Jurkat, Clone E6-1 (cell line): ENCODE data around the gene ARSH. TPM values are rescaled to one million over a fixed set of nuclear protein-coding genes. Genes with fewer than 3 reads are reported as not detected.
"Not testable (repeated sequence)": the region's sequence is repeated elsewhere in the genome, so short reads cannot be mapped to it uniquely, and the experiment has no call there.

Source experiments
- DNase-seq: peaks from one replicate; pipeline ENCODE4 v3.0.0-alpha.2; 2011; ENCODE audit warnings: low read depth, low spot score
- H3K4me3 ChIP-seq: 2 replicates; pipeline ENCODE4 v1.5.1; 2011; ENCODE audit warnings: mild to moderate bottlenecking, low read length, control low read depth, moderate library complexity
- polyA plus RNA-seq: library from polyadenylated mRNA; unstranded; fragments of >200 nt; gene quantifications from one replicate; pipeline ENCODE4 v1.2.1, GENCODE V29; 2012; ENCODE audit warnings: missing spikeins; ENCODE audit not compliant: insufficient read length, insufficient read depth

The ARSH gene
- not detected for polyA plus RNA-seq

- no peak for DNase-seq
- no peak within 1 kb of the TSS for H3K4me3 ChIP-seq
Observed at GRCh38 chrX:3006495-3006894, at the start of gene ARSH. Gene ARSH, plus strand, starts transcription at chrX:3006546. Its CDS starts 67 bp downstream, at chrX:3006613.

GRCh38 chrX:2958199-2958598 is 48.1 kb upstream of the ARSH start:
- no peak for DNase-seq
- no peak overlapping the region for H3K4me3 ChIP-seq

GRCh38 chrX:2960861-2961515 is 45.4 kb upstream of the ARSH start:
- no peak overlapping the region for H3K4me3 ChIP-seq

GRCh38 chrX:2962381-2962780 is 44.0 kb upstream of the ARSH start:
- no peak overlapping the region for H3K4me3 ChIP-seq
- DNase-seq: no peak

More at GRCh38 chrX:2960861-2961515, 45.4 kb upstream of the ARSH start:
- DNase-seq: no peak

GRCh38 chrX:2963449-2963848 is 42.9 kb upstream of the ARSH start:
- not testable (repeated sequence) for H3K4me3 ChIP-seq, DNase-seq

- DNase-seq: not testable (repeated sequence)
Observed at GRCh38 chrX:2963992-2964794, 42.2 kb upstream of the ARSH start.

GRCh38 chrX:2965965-2966364 is 40.4 kb upstream of the ARSH start:
- DNase-seq: no peak
- no peak overlapping the region for H3K4me3 ChIP-seq

More at GRCh38 chrX:2963992-2964794, 42.2 kb upstream of the ARSH start:
- H3K4me3 ChIP-seq: not testable (repeated sequence)

- DNase-seq: no peak
- no peak overlapping the region for H3K4me3 ChIP-seq
Observed at GRCh38 chrX:2967012-2967411, 39.3 kb upstream of the ARSH start.

- no peak overlapping the region for H3K4me3 ChIP-seq
- no peak for DNase-seq
Observed at GRCh38 chrX:2967584-2967983, 38.8 kb upstream of the ARSH start.

GRCh38 chrX:2967998-2968909 is 38.1 kb upstream of the ARSH start:
- no peak overlapping the region for H3K4me3 ChIP-seq
- DNase-seq: no peak

- no peak overlapping the region for H3K4me3 ChIP-seq
- DNase-seq: no peak
Observed at GRCh38 chrX:2969021-2969420, 37.3 kb upstream of the ARSH start.

GRCh38 chrX:2972391-2972790 is 34.0 kb upstream of the ARSH start:
- no peak for DNase-seq
- H3K4me3 ChIP-seq: no peak overlapping the region

- no peak for DNase-seq
- H3K4me3 ChIP-seq: no peak overlapping the region
Observed at GRCh38 chrX:2974961-2975360, 31.4 kb upstream of the ARSH start.

- not testable (repeated sequence) for DNase-seq, H3K4me3 ChIP-seq
Observed at GRCh38 chrX:2978639-2979038, 27.7 kb upstream of the ARSH start.

GRCh38 chrX:2984342-2984741 is 22.0 kb upstream of the ARSH start:
- H3K4me3 ChIP-seq: no peak overlapping the region
- no peak for DNase-seq

GRCh38 chrX:2989565-2989964 is 16.8 kb upstream of the ARSH start:
- no peak overlapping the region for H3K4me3 ChIP-seq
- no peak for DNase-seq

GRCh38 chrX:3010532-3010931 is 4.2 kb downstream of the ARSH start:
- DNase-seq: no peak

GRCh38 chrX:3017492-3017891 is 11.1 kb downstream of the ARSH start:
- no peak overlapping the region for H3K4me3 ChIP-seq
- DNase-seq: no peak

More at GRCh38 chrX:3010532-3010931, 4.2 kb downstream of the ARSH start:
- H3K4me3 ChIP-seq: no peak overlapping the region

GRCh38 chrX:3024176-3024575 is 17.8 kb downstream of the ARSH start:
- DNase-seq: no peak

More at GRCh38 chrX:3024176-3024575, 17.8 kb downstream of the ARSH start:
- no peak overlapping the region for H3K4me3 ChIP-seq
